ACHN (cell line): ENCODE data around the gene SETBP1.

Experiments
- DNase-seq: peaks from one replicate; pipeline ENCODE4 v3.0.0-alpha.2; 2015
- in situ Hi-C: cut with HindIII; loops from 2 replicates; pipeline ENCODE4 v1.10.0; 2017; ENCODE audit warnings: low sequenced_read_pairs, low pct_ligation_motif_present, low pct_unique_long_range_greater_than_20kb

The SETBP1 gene

GRCh38 chr18:44841221-44841620, 160.5 kb downstream of the SETBP1 start:
- in situ Hi-C loops: no loop called here
- no peak for DNase-seq

GRCh38 chr18:44841752-44842587, 161.3 kb downstream of the SETBP1 start:
- no peak for DNase-seq
- in situ Hi-C loops: no loop called here

- in situ Hi-C loops: no loop called here
- no peak for DNase-seq
Measured at GRCh38 chr18:44842588-44843412, 162.1 kb downstream of the SETBP1 start.

DNA sequence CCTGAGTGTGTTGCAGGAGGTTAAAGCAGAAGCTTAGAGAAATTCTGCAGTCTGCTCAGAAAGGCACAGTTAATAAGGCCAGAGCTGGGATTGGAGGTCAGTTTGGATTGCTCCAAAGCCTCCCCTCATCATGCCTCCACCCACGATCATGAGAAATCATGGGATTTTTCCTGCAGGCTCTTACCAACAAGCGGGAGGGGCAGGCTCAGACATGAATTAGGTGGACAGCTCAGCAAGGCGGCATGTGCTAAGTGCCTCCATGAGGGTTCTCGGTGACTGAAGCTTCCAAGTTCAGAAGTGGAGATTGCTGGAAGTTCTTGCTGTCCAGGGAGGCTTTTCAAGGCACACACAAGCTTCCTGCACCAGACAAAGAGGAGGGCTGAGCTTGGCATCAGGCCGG, 163.8 kb downstream of the SETBP1 start:
- in situ Hi-C loops: no loop called here
- DNase-seq: no peak

- no peak for DNase-seq
- in situ Hi-C loops: no loop called here
Measured at GRCh38 chr18:44846450-44846849, 165.8 kb downstream of the SETBP1 start.

DNA sequence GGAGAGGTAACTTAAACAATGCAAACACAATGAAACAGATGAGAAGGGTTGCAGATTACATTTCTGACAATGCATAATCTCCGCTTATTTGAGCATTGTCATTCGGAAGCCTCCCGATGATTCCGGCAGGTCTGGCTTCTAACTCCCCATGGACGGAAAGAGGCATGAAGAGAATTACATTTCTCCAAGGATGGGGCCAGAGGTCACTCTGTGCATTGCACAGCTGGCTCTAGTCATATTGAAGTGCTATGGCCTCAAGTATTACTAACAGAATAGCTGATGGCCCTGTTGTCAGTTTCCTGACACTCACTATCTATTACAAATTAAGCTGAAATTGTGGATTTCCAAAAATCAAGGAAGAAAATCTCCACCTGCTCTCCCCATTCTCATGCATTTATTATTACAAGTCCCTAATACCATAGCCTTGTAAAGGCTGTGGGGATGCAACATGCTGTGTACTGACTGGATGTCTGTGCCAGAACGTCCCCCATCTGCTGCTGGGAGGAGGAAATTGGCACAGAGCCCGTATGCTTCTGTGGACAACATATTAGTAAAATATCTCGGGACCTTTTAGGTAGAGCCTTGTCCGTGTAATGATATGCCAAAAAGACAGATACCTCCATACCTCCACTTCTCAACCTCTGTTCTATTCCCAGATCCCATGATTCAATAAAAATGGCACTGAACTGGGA, 168.1 kb downstream of the SETBP1 start:
- in situ Hi-C loops: no loop called here
- DNase-seq: no peak

DNA sequence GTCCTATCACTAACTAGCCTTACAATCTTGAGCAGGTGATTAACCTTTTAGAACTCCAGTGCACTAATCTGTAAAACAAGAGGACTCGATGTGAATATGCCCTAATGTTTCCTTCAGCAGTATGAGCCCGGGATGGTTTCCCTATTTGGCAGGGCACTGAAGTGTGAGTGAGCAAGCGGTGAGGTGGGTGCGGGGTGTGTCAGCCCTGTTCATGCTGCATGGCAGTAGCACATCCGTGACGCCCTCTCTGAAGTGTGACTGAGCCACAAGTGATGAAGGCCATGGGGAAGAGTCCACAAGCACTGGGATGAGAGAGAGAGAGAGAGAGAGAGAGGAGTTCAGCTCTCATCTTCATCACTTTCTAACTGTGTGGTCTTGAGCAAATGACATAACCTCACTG, 168.7 kb downstream of the SETBP1 start:
- DNase-seq: no peak
- in situ Hi-C loops: no loop called here

GRCh38 chr18:44850001-44850400, 169.3 kb downstream of the SETBP1 start:
- DNase-seq: no peak
- in situ Hi-C loops: no loop called here

- DNase-seq: no peak
- in situ Hi-C loops: no loop called here
Measured at GRCh38 chr18:44851856-44852621, 171.4 kb downstream of the SETBP1 start.

DNA sequence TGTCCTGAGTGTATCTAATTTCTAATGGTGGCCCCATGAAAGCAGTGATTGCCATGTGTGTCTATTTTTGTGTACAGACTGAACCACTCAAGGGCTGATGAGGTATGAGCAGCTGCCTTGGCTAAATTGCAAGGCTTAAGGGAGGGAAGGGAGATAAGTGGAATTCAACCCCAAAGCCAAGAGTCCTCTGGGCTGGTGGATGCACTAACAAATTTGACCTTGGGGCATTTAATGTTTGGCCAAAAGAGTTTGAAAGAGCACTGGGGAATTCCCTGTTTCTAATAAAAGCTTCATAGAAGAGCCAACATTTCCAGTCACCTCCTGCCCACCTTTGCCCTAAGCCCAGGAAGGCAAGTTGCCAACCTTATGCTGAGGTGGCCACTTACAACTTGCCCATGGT, 172.1 kb downstream of the SETBP1 start:
- in situ Hi-C loops: no loop called here
- DNase-seq: no peak

DNA sequence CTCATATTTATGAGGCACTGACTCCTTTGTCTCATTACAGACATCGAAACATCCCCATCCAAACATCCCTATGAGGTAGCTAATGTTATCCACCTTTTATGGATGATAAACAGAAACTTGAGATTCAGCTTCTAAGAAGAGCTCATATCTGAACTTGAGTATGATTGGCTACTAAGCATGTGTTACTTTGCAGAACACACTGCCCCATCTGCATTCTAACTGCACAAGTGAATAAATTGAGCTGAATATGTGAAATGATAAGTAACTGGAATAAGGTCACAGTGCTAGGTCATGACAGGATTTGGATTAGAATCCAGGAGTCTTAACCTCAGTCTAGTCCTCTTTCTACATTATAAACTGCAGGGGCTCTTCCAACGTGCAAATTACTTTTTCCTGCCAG, 172.7 kb downstream of the SETBP1 start:
- DNase-seq: no peak
- in situ Hi-C loops: no loop called here

- no peak for DNase-seq
- in situ Hi-C loops: no loop called here
Measured at GRCh38 chr18:44855681-44856080, 175.0 kb downstream of the SETBP1 start.

GRCh38 chr18:44856157-44856556, 175.5 kb downstream of the SETBP1 start:
- in situ Hi-C loops: no loop called here
- DNase-seq: no peak

GRCh38 chr18:44857081-44857480, 176.4 kb downstream of the SETBP1 start:
- in situ Hi-C loops: no loop called here
- no peak for DNase-seq

DNA sequence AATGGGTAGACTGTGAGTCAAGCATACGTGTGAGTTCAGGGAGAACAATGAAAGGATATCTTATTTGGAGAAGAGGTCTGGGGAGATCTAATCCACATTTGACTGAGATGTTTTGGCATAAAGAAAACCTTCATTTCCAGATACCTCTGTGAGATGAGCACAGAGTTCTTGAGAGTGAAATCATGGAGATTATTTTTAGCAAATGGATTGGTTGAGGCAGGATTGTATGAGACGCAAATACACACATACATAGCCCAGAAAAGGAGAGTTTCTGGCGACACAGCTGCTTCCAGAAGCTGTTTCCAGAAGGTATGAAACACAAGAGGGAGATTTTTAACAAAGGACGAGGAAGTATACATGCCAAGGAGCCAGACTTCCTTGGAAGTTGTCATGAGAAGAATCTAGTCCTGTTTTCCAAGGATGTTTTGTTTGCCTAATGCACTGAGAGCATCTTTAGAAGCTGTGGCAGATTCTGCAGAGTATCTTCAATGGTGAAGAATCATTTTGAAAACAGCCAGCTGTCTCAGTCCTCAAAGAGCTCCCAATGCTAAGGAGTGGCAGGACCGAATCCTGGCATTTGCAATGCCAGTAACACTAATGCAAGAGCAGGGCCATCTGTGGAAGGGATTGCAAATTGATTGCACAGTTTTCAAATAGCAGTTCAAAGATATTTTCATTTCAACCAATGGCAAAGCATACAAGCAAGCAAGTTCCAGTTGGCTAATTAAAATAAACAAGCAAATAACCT, 177.2 kb downstream of the SETBP1 start:
- DNase-seq: no peak
- in situ Hi-C loops: no loop called here

GRCh38 chr18:44859263-44859662, 178.6 kb downstream of the SETBP1 start:
- no peak for DNase-seq
- in situ Hi-C loops: no loop called here

DNA sequence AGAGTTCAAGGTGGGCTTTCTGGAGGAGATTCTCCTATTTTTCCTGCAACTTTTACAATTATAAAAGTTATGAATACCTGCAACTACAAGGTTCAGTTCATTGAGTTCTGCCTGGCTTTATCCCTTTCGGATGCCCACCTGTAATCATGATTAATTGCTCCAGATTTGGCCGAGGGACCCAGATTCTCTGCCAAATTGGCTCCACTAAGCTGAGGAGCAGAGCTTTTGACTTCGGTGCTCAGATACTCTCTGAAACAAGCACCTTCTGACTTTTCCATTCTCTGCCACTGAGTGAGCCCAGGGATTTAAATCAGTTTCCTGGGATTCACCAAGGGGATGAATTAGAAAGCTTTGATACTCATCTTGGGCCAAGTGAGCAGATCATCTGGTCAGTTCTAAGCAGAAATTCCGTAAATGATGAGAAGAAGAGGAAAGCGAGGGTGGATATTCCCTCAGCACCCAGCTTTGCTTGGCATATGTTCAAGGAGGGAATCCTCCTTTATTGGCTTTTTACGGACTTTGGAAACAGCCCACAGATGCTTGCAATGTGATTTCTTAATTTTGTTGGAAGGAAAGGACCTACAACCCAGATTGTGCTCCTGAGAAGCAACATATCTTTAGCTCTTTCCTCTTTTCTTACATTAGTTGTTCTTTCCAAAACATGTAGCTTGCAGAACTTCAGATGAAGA, 179.2 kb downstream of the SETBP1 start:
- in situ Hi-C loops: no loop called here
- no peak for DNase-seq
